ENCODE measurements around the gene EFCAB11.

GRCh38 chr14:89870316-89870715, 84.2 kb downstream of the EFCAB11 start:
- no peak for TF ChIP-seq CTCF (conservative IDR thresholded peaks at IDR 0.05)
- no peak for TF ChIP-seq ZFX (IDR thresholded peaks at IDR 0.05)

Measured in C4-2B (cell line).